Fibroblast of villous mesenchyme (primary cell): Measurements from ENCODE around the gene FBXO9. TPM values are rescaled to one million over a fixed set of nuclear protein-coding genes. Genes with fewer than 3 reads are reported as not detected.

Experiments
- DNase-seq: peaks from one replicate; pipeline ENCODE4 v3.0.0-alpha.2; 2010; ENCODE audit warnings: low read depth
- H3K4me3 ChIP-seq: 2 replicates; pipeline ENCODE4 v1.5.1; 2011; ENCODE audit warnings: low read depth, mild to moderate bottlenecking, low read length
- CTCF ChIP-seq: IDR thresholded peaks from 2 replicates; pipeline ENCODE4 v1.5.1; 2012; ENCODE audit warnings: low read depth, mild to moderate bottlenecking, low read length; ENCODE audit not compliant: insufficient read depth
- small RNA-seq: library from RNA; depleted of rRNA; stranded (forward); fragments of <200 nt; gene quantifications from one replicate; pipeline ENCODE3, GENCODE V24; 2012
- total RNA-seq: library from RNA; depleted of rRNA; stranded (reverse); fragments of >200 nt; gene quantifications from 2 replicates; pipeline ENCODE4 v1.2.3, GENCODE V29; 2012

The FBXO9 gene
- total RNA-seq, 1 donor: 55.3 TPM

GRCh38 chr6:53142810-53143209 is 77.6 kb downstream of the FBXO9 start:
- no peak for TF ChIP-seq CTCF
- no peak overlapping the region for H3K4me3 ChIP-seq
- DNase-seq: no peak

- no peak overlapping the region for H3K4me3 ChIP-seq
- DNase-seq: no peak
- no peak for TF ChIP-seq CTCF
Observed at GRCh38 chr6:53143710-53144109, 78.5 kb downstream of the FBXO9 start.

GRCh38 chr6:53144802-53145201 is 79.6 kb downstream of the FBXO9 start:
- TF ChIP-seq CTCF: no peak
- no peak overlapping the region for H3K4me3 ChIP-seq
- no peak for DNase-seq

GRCh38 chr6:53148684-53149083 is 83.5 kb downstream of the FBXO9 start, which contains the start of gene GCM1:
Gene GCM1 (minus strand): TSS chr6:53148841. CDS start chr6:53145632, 3,209 bp downstream.
- no peak for DNase-seq
- TF ChIP-seq CTCF: no peak
- H3K4me3 ChIP-seq: no peak within 1 kb of the TSS

Small RNAs within 50 kb of the gene (small RNA-seq; reads per million reads assigned to genes)
- gene RN7SL244P: not detected

Other genes with a start within 250 kb of the FBXO9 start
- gene GSTA5, start 224.6 kb upstream of the FBXO9 start, total RNA-seq: not detected in 2 replicates
- not detected in 2 replicates for gene GSTA3, start 155.7 kb upstream of the FBXO9 start, total RNA-seq
- 22.5 and 25.9 TPM in 2 replicates for gene GSTA4, start 70.1 kb upstream of the FBXO9 start, total RNA-seq
- 10.3 and 12.5 TPM in 2 replicates for gene CILK1, start 3.6 kb upstream of the FBXO9 start, total RNA-seq
- not detected in 2 replicates for gene GCM1, start 83.4 kb downstream of the FBXO9 start, total RNA-seq